Activated CD8-positive, alpha-beta memory T cell treated with anti-CD3 and anti-CD28 coated beads for 36 hours (primary cell): ENCODE data around the gene TRIM41. TPM values are rescaled to one million over a fixed set of nuclear protein-coding genes. Genes with fewer than 3 reads are reported as not detected.
"Not testable (repeated sequence)": the region's sequence is repeated elsewhere in the genome, so short reads cannot be mapped to it uniquely, and the experiment has no call there.

ENCODE experiments used
- CTCF ChIA-PET: fragments of 350-600 bp; sonication (Branson Sonifier 250); formaldehyde crosslinking; loops from one replicate; lab custom pipeline; 2021; ENCODE audit warnings: antibody characterized with exemption; lab: Charles Lee
- POLR2A ChIA-PET: fragments of 350-600 bp; sonication (Branson Sonifier 250); formaldehyde crosslinking; loops from one replicate; lab custom pipeline; 2021; ENCODE audit warnings: antibody characterized with exemption; lab: Charles Lee
- total RNA-seq, 2 experiments: library from RNA; stranded (reverse); gene quantifications; one replicate each; pipeline ENCODE4 v1.2.3, GENCODE V29; 2021

The TRIM41 gene
- total RNA-seq, 2 experiments from 2014 or later = 36.5 to 38.6 TPM

DNA sequence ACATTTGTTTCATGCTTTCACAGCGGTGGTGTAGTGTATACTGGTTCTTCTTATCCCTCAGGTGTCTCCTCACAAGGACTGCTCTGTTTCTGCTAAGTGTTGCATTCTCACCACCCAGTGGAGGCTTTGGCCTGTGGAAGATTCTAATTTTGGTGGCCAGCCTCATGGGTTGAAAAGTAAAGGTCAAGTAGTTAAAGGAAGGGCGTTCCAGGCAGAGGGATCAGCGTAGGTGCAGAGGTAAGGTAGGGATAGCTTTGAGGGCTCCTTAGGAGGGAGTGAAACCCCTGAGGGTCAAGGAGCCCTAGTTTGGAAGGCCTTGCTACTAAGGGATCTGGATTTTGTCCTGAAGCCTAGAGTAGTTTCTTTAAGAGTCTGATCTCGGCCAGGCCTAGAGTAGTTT, 25.2 kb downstream of the TRIM41 start:
- POLR2A ChIA-PET = interaction anchor here (5.9 kb wide), 1 partner anchor 13 kb away, joined by 48 read pairs; the partner anchor contains the start of gene TRIM52

DNA sequence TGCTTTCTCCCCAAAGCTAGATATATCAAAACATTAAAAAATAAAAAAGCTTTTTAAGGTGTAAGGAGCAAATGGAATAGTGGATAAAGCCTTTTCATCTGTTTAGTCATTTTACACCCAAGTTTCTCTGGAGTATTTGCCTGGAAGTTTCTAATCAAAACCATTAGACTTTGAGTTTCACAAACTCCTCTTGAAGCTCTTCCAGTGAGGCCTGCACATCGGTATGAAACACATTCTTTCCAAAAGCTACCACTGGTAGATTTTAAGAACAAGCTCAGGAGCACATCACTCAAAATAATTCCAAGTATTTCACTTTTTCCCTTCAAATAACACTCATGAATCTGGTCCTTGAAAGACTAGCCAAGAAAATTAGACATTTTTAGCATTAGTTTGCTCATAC, 32.2 kb downstream of the TRIM41 start:
- CTCF ChIA-PET = no interaction called here
- POLR2A ChIA-PET = interaction anchor here (1.1 kb wide), 1 partner anchor 27 kb away, joined by 3 read pairs; no protein-coding TSS in a partner anchor

More for the DNA sequence above, 25.2 kb downstream of the TRIM41 start:
- CTCF ChIA-PET = no interaction called here

DNA sequence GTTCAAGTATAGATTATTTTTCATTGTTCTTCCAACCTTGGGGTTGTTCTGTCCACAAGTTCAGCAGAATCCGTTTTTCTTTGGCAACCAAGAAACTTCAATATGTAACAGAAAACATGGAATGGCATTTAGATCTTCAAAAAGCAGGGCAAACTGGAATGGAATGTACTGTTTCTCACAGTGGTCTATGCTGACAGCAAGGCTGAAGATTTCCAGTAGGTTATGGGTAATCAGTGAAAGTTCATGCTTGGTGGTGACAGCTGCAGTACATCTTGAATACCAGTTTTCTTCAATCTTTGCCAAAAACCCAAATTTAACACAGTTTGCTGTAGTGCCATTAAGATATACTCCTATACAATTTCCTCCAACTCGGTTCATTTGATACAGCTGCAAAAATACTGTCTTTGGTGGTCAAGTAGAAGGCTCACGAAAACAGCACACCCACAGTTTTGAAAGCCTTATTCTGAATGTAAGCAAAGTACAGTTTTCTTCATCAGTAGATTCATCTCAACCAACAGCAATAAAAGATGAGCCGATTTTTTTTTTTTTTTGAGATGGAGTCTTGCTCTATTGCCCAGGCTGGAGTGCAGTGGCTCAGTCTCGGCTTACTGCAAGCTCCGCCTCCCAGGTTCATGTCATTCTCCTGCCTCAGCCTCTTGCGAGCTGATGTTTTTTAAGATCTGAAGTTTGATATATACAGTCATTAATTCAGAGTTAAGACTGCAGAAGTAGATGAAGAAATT, 32.9 kb downstream of the TRIM41 start:
- ChIA-PET POLR2A (interaction anchor here (0.9 to 2.0 kb wide), 3 partner anchors 11 to 28 kb away, joined by 3 to 7 read pairs (median 3); no protein-coding TSS in a partner anchor), CTCF (no interaction called here)

DNA sequence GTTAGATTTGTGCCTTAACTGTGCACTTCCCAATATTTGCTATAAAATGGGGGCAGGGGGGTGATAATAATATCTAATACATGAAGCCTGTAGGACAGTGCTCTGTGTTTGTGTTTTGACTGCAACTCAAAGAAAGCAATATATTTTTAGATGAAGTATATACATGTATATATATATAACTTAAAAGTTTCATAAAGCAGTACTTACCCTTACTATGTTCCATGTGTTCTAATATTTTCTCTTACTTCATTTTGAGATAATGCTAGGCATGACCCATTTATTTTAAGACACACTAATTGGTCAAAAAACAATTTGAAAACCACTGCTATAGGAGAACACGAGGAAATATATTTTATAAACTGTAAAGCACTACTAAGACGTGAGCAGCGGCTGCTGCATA, 35.5 kb downstream of the TRIM41 start:
- ChIA-PET POLR2A (no interaction called here), CTCF (no interaction called here)

DNA sequence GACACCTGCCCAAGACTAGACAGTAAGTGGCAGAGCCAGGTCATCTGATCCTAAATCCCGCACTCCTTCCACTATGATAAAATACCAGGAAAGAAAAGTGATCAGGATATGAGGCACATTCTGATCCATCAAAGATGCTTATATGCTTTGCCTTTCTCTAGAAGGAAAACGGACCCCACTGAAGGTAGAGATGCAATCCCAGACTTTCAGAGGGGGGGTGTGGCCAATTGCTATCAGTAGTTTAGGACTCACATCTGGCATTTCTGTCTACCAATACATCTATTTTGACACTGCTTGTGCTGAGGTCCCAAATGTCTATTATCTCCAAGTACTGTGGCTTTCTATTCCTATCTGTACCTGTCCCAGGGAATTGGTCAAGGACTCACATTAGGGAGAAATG, 36.2 kb downstream of the TRIM41 start:
- ChIA-PET POLR2A (interaction anchor here (3.5 kb wide), 1 partner anchor 13 kb away, joined by 48 read pairs; the partner anchor contains the start of gene RACK1), CTCF (no interaction called here)

DNA sequence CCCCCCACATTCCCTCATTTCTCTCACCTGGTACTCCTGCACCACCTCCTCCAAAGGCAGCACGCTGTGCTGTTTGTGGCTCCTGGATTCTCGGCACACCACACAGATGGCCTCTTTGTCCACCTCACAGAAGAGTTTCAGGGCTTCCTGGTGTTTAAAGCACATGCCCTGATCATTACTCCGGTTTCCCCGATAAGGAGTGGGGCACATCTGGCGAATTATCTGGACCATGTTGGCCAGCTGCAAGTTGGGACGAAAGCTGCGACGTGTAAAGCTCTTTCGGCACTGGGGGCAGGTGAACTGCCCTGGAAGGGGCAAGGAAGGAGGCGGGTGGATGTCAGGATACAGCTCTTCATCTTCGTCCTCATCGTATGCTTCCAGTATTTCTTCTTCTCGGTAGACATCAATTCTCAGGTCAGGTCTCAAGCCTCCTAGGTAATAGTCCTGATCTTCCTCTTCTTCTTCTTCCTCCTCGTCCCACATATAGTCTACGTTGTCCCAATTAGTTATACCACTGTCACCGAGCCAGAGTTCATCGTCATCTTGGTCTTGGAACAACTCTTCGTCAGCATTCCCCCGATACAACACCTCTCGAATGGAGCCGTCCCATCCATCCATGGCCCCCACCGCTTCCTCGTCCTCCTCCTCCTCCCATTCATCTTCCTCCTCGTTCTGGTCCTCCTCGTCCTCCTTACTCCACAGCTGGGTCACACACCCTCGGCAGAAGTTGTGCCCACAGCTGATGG, 37.1 kb downstream of the TRIM41 start:
- POLR2A ChIA-PET = interaction anchor here (0.5 to 3.5 kb wide), 6 partner anchors 9 to 84 kb away, joined by 3 to 48 read pairs (median 6); partner anchors contain the start of gene RACK1
- CTCF ChIA-PET = interaction anchor here (0.5 to 1.9 kb wide), 6 partner anchors 8 to 429 kb away, joined by 3 to 6 read pairs (median 3); no protein-coding TSS in a partner anchor

DNA sequence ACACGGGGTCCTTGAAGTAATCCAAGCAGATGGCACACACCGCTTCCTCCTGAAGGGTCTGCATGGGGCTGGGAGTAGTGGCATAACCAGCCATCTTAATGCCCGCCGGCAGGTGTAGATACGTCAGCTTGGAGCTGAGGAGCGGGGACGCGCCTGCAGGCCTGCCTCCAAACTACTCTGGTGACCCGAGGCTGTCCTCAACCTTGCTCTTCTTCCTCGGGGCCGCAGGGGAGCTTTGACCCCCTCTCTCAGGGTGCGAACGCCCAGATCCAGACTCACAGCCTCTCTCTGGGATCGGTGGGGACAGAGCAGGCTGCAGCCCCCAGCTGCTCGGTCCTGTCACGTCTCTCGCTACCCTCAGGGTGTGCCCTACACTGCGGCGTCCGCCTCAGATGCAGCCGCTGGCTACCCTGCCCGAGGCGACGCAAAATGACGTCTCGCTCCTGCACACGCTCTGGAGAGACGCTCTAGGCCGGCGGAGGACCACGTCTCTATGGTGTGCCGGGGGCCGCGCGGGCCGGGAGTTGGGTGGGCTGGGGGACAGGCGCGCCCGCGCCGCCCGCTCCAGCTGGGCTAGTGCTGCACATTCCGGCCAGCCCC, 37.7 kb downstream of the TRIM41 start, which contains the start of gene TRIM52:
TSS of gene TRIM52 (minus strand) at position 424 of the 600 bp plus-strand sequence. CDS start at position 94, 330 bp downstream.
- ChIA-PET CTCF (interaction anchor here (0.5 to 1.9 kb wide), 10 partner anchors 9 to 430 kb away, joined by 3 to 7 read pairs (median 4); no protein-coding TSS in a partner anchor), POLR2A (interaction anchor here (0.8 to 3.5 kb wide), 8 partner anchors 10 to 431 kb away, joined by 3 to 48 read pairs (median 6); partner anchors contain the start of gene RACK1)

DNA sequence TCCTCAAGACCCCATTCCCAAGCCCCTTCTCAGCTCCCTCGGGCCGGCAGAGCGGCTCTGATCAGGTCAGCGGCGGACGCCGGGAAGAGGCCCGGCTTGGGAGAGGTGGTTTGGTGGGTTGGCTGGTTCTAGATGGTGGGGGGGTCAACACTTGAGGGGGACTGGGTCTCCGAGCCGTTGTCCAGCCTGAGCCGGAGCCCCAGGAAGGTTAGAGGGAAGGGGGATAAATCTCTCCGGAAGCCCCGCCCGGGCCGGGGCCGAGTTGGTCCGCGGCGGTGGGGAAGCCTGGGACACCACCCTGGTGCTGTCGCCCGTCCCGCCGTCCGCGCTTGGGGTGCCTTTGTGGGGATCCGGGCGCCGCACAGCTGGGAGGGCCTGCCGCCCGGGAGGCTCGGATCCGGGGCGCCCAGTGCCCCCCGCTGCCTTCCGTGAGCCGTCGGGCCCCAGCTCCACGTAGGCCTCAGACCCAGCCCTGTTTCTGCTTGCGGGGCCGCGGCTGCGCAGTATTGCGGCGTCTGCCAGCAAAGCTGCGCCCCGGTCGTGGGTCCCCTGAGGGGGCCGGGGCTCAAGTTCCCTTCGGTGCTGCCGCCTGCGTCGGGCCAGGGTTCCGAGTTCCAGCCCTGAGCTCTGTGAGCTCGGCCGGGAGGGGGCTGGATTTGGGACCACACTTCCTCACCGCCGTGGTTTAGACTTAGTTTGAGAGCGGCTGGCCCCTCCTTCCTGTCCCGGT, 38.4 kb downstream of the TRIM41 start:
- CTCF ChIA-PET = interaction anchor here (0.7 to 1.9 kb wide), 8 partner anchors 12 to 431 kb away, joined by 3 to 7 read pairs (median 4); no protein-coding TSS in a partner anchor

DNA sequence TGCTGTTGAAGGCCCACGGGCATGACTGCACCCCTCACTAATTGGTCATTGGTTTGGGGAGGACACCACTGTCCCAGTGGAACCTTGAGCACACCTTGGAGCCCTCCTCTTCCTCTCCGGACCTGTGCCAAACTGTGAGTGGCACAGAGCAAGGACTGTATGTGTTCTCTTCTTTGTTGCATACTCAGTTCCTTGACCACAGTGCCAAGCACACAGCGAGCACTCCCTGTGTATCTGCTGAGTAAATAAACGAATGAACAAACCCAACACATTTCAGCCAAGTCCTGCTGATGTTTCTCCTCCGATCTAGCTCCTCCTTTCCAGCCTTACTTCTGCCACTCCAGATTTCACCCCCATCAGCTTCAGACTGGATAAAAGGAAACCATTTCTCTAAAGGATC, 40.6 kb downstream of the TRIM41 start:
- ChIA-PET POLR2A (no interaction called here), CTCF (no interaction called here)

More for the DNA sequence above, 38.4 kb downstream of the TRIM41 start:
- POLR2A ChIA-PET = interaction anchor here (1.0 to 3.5 kb wide), 11 partner anchors 10 to 431 kb away, joined by 3 to 48 read pairs (median 5); partner anchors contain the start of gene RACK1

DNA sequence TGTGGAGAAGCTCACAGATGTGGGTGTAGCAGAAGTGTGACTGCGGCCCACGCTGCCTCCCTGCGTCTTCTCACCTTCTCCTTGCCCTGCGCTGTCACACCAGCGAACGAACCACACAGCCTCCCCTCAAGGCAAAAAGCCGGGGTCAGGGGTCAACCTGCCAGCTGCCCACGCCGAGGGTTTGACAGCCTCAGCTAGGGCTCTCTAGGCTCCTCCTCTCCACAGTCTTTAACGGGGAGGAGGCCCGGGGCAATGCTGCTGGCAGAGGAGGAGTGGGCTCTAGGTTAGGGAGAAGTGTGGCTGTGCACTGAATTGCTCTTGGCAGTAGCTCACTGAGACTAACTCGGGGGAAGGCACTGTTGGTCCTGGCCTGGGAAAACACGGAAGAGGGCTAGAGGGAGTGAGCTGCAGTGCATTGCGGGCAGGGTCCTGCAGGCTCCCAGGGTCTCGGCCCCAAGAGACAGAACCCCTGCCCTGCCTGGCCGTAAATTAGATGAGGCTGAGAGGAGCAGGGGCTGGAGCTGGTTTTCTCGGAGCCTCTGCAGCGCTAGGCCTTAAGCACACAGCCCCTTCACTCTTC, 42.1 kb downstream of the TRIM41 start:
- ChIA-PET POLR2A (no interaction called here), CTCF (no interaction called here)

DNA sequence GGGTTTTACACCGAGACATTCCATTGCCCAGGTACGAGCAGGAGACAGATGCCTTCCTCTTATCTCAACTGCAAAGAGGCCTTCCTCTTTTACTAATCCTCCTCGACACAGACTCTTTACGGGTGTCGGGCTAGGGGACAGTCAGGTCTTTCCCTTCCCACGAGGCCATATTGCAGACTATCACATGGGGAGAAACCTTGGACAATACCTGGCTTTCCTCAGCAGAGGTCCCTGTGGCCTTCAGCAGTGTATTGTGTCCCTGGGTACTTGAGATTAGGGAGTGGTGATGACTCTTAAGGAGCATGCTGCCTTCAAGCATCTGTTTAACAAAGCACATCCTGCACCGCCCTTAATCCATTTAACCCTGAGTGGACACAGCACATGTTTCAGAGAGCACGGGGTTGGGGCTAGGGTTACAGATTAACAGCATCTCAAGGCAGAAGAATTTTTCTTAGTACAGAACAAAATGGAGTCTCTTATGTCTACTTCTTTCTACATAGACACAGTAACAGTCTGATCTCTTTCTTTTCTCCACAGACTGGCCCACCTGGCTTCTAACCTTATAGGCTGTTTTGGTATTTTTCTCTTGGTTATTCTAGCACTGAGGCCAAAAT, 44.3 kb downstream of the TRIM41 start:
- CTCF ChIA-PET, POLR2A ChIA-PET: not testable (repeated sequence)

DNA sequence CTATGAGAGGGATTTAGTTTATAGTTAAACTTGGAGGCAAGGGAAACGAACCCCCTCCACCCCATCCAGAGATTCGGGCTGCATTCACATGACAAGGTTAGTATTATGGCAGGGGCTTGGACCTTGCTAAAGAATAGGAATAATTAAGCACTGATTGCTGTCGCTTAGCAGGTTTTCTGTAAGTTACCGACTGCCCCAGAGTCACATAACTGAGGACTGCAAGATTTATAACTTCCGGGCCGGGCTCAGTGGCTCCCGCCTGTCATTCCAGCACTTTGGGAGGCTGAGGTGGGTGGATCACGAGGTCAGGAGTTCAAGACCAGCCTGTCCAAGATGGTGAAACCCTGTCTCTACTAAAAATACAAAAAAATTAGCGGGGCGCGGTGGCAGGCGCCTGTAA, 44.8 kb downstream of the TRIM41 start:
- POLR2A ChIA-PET, CTCF ChIA-PET: not testable (repeated sequence)

DNA sequence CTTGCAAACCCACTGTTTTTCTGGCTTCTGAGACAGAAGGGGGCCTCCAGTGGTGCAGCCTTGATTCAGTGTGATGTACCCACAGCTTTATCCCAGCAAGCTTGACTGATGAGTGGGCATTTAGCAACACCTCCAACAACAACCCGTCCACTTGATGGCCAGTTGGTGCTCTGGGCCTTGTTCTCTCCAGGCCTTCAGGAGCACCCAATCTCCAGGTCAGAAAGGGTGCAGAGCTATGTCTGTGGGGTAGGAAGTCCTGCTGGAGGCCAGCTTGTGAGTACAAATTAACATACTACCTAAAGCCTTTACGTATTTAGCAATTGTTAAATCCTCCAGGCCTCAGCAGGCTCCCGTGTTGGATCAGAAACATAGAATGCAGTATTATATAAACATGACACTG, 48.0 kb downstream of the TRIM41 start:
- CTCF ChIA-PET = interaction anchor here (0.6 kb wide), 1 partner anchor 79 kb away, joined by 3 read pairs; no protein-coding TSS in a partner anchor
- POLR2A ChIA-PET = interaction anchor here (0.6 kb wide), 1 partner anchor 43 kb away, joined by 4 read pairs; no protein-coding TSS in a partner anchor

DNA sequence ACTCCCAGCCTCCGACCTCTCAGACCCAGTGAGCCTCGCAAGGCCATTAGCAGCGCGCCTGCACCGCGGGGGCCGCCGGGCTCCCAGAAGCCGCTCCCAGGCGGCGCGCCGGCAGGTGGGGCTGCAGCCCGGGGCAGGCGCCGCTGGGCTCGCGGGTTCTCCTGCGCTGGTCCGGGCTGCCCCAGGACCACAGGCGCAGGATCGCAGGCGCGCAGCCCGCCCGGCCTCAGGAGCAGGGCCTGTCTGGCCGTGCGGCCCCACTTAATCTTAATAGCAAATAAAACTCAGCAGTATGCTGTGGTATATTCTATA, 50.3 kb downstream of the TRIM41 start:
- CTCF ChIA-PET, POLR2A ChIA-PET: not testable (repeated sequence)

DNA sequence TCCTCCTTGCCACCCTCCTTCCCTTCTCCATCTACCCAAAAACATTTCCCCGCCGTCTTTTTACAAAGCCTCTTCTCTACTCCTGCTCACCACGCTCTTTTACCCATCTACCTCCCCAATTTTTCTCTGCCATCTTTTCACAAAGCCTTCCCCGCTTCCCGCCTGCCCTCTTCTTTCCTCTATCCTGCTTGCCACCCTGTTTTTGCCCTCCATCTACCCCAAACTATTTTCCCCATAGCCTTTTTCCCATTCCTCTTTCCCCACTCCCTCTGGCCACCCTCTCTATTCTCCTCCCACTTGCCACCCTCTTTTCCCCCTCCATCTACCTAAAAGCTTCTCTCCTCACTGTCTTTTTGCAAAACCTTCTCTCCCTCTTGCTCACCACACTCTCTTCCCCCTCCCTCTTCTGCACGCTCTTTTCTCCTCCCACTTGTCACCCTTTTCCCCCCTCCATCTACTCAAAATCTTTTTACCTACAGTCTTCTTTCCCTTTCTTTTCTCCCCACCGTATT, 57.2 kb downstream of the TRIM41 start:
- ChIA-PET CTCF (no interaction called here), POLR2A (no interaction called here)

DNA sequence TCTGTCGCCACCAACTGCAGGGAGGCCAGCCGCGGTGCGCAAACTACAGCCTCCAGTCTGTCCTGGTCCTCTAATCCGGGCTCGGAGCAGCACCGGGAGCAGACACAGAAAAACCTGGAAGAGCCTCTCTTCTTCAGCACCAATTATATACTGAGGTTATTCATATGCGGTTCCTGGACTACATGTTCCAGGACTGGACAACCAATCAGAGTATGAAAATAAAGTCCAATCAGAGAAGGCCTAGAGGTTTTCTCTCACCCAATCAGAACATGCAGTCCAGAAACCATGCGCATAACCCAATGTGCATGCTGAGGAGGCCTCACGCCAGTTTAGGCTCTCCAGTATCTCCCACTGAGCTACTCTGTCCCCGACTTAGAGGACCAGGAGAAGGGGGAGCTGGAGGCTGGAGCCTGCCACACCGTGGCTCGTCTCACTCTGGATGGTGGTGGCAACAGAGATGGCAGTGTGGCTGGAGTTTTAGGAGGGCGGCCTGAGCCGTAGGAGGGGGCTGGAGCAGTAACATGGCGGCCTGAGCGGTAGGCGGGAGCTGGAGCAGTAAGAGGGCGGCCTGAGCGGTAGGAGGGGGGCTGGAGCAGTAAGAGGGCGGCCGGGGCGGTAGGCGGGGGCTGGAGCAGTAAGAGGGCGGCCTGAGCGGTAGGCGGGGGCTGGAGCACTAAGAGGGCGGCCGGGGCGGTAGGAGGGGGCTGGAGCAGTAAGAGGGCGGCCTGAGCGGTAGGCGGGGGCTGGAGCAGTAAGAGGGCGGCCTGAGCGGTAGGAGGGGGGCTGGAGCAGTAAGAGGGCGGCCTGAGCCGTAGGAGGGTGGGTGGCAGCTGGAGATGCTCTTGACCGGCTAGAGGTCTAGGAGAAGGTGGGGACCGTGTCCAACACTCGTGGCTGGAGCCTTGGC, 58.2 kb downstream of the TRIM41 start:
- ChIA-PET POLR2A (no interaction called here), CTCF (no interaction called here)

DNA sequence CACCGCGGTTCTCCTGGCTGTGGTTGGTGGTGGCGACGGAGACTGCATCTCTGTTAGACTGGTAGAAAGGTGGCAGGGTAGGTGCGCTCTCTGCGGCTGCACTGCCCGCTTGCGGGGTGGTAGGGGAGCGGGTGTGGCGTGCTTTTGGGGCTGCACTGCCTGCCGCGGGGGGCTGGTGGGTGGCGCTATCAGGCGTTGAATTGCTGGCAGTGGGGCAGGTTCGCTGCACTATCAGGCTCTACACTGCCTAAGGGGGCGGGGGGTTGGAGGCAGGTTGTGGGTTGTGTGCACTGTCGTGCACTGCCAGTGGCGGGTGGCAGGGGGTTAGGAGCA, 58.9 kb downstream of the TRIM41 start:
- ChIA-PET CTCF (no interaction called here), POLR2A (no interaction called here)
